ENCODE results near the gene THUMPD3.

The THUMPD3 gene

DNA sequence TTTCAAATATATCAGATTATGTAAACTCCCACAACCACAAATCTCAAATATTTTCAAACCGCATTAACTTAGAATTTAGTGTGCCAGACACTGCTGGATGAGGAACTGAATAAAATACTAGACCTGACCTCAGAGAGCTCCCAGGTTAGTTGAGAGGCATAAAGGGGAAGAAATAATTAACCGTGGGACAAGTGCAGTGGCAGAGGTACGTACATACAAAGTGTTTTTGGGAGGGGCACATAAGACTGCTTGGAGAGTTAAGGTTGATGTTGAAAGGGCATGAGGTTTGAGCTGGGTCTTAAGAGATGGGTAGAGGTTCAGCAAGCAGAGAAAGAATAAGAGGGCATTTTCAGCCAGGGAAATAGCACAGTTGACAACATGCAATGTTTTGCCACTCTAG is 17.2 kb downstream of the THUMPD3 start:
- no peak for TF ChIP-seq ESRRG (CRISPR knock-in tag; IDR thresholded peaks at IDR 0.05)
- no peak for TF ChIP-seq ZNF8 (CRISPR knock-in tag; IDR thresholded peaks at IDR 0.05)
- no peak for TF ChIP-seq TCF4 (CRISPR knock-in tag; IDR thresholded peaks at IDR 0.05; ENCODE audit: borderline replicate concordance)
- TF ChIP-seq, protein P1, sequence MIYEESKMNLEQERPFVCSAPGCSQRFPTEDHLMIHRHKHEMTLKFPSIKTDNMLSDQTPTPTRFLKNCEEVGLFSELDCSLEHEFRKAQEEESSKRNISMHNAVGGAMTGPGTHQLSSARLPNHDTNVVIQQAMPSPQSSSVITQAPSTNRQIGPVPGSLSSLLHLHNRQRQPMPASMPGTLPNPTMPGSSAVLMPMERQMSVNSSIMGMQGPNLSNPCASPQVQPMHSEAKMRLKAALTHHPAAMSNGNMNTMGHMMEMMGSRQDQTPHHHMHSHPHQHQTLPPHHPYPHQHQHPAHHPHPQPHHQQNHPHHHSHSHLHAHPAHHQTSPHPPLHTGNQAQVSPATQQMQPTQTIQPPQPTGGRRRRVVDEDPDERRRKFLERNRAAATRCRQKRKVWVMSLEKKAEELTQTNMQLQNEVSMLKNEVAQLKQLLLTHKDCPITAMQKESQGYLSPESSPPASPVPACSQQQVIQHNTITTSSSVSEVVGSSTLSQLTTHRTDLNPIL (CRISPR knock-in tag; IDR thresholded peaks at IDR 0.05; ENCODE audit: low read depth): no peak
- no peak for TF ChIP-seq OSR1 (CRISPR knock-in tag; IDR thresholded peaks at IDR 0.05)
- TF ChIP-seq, protein P2, sequence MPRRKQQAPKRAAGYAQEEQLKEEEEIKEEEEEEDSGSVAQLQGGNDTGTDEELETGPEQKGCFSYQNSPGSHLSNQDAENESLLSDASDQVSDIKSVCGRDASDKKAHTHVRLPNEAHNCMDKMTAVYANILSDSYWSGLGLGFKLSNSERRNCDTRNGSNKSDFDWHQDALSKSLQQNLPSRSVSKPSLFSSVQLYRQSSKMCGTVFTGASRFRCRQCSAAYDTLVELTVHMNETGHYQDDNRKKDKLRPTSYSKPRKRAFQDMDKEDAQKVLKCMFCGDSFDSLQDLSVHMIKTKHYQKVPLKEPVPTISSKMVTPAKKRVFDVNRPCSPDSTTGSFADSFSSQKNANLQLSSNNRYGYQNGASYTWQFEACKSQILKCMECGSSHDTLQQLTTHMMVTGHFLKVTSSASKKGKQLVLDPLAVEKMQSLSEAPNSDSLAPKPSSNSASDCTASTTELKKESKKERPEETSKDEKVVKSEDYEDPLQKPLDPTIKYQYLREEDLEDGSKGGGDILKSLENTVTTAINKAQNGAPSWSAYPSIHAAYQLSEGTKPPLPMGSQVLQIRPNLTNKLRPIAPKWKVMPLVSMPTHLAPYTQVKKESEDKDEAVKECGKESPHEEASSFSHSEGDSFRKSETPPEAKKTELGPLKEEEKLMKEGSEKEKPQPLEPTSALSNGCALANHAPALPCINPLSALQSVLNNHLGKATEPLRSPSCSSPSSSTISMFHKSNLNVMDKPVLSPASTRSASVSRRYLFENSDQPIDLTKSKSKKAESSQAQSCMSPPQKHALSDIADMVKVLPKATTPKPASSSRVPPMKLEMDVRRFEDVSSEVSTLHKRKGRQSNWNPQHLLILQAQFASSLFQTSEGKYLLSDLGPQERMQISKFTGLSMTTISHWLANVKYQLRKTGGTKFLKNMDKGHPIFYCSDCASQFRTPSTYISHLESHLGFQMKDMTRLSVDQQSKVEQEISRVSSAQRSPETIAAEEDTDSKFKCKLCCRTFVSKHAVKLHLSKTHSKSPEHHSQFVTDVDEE (CRISPR knock-in tag; IDR thresholded peaks at IDR 0.05): no peak
- ATAC-seq: no peak

DNA sequence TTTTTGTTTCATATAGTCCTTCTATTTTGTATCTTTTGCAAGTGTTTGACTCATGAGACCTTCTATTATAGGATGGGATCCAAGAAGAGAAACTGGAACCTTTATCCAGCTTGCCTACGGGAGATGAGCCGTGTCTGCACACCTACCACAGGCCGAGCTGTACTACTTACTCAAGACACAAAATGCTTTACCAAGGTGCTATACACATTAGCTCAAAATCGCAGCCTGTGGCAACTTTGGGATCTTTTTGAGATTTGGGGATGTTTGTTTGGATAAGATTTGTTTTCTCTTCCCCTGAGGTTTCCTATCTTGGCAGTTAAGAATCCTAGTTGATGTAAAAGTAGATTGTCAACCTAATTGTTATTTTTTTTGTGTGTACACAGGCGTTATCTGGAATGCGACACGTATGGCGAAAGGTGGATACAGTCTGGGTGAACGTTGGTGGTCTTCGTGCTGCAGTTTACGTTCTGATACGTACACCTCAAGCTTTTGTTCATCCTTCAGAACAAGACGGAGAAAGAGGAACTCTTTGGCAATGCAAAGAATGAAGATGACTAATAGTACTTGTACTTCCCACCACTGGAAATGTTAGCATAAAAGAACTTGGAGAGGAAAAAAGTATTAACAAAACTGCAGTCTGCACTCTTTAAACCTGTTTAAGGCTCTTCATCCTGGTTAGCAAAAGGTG is 21.4 kb downstream of the THUMPD3 start:
- TF ChIP-seq TOX (CRISPR knock-in tag; IDR thresholded peaks at IDR 0.05; ENCODE audit: borderline replicate concordance) (no peak), ZNF565 (CRISPR knock-in tag; conservative IDR thresholded peaks at IDR 0.05; ENCODE audit: low read depth) (no peak), ZFP3 (CRISPR knock-in tag; IDR thresholded peaks at IDR 0.05) (no peak), SNAI2 (CRISPR knock-in tag; IDR thresholded peaks at IDR 0.05) (no peak), ZC3H10 (CRISPR knock-in tag; IDR thresholded peaks at IDR 0.05) (no peak), ISL1 (CRISPR knock-in tag; IDR thresholded peaks at IDR 0.05) (no peak), TCF4 (CRISPR knock-in tag; IDR thresholded peaks at IDR 0.05; ENCODE audit: borderline replicate concordance) (no peak), RARB (CRISPR knock-in tag; IDR thresholded peaks at IDR 0.05) (no peak), ZNF8 (CRISPR knock-in tag; IDR thresholded peaks at IDR 0.05) (no peak)
- TF ChIP-seq, protein P2 (CRISPR knock-in tag; IDR thresholded peaks at IDR 0.05): no peak
- TF ChIP-seq, protein P3, sequence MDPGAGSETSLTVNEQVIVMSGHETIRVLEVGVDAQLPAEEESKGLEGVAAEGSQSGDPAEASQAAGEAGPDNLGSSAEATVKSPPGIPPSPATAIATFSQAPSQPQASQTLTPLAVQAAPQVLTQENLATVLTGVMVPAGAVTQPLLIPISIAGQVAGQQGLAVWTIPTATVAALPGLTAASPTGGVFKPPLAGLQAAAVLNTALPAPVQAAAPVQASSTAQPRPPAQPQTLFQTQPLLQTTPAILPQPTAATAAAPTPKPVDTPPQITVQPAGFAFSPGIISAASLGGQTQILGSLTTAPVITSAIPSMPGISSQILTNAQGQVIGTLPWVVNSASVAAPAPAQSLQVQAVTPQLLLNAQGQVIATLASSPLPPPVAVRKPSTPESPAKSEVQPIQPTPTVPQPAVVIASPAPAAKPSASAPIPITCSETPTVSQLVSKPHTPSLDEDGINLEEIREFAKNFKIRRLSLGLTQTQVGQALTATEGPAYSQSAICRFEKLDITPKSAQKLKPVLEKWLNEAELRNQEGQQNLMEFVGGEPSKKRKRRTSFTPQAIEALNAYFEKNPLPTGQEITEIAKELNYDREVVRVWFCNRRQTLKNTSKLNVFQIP (CRISPR knock-in tag; IDR thresholded peaks at IDR 0.05; ENCODE audit: borderline replicate concordance, low read depth): no peak
- ATAC-seq: peak; percentile 13

DNA sequence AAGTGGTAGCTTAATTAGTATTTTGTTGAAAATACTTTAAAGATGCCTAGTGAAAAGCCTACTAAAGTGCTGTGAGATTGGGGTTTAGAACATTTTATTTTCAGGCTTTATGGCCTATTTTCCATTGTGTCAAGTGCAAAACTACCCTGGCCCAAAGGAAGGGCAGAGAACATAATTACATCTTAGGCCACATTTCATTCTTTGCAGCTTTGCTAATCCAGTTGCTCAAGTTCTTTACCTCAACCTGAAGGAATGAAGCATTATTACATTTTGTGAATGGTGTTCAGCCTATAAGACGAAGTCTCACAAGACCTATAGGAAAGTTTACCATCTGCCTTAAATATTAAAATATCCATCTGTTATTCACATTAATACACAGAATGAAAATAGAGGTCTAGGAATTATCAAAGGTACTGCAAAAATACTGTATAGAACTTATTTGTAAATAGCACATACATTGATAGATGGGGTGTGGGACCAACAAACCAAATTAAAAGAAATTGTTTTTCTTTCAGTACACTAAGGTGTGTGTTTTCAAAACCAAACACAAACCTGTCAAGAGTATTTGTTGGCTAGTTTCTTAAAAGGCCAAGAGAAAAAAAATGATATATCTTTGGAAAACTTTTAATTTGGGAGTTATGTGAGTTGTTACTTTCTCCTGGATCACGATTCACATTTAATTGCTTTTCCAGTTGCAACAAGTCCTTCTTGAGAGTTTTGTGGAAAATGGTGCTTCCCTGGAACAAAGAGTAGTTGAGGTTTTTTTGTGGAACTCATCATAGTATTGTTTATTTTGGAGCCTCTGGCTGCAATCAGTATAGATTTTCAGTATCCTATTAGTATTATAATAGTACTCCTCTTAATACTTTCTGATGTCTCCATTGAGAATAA is 22.6 kb downstream of the THUMPD3 start:
- ATAC-seq: no peak
- TF ChIP-seq TOX (CRISPR knock-in tag; IDR thresholded peaks at IDR 0.05; ENCODE audit: borderline replicate concordance) (no peak), ZFP3 (CRISPR knock-in tag; IDR thresholded peaks at IDR 0.05) (no peak), ESRRG (CRISPR knock-in tag; IDR thresholded peaks at IDR 0.05) (no peak), SNAI2 (CRISPR knock-in tag; IDR thresholded peaks at IDR 0.05) (no peak), ZFP30 (CRISPR knock-in tag; IDR thresholded peaks at IDR 0.05) (no peak), RARB (CRISPR knock-in tag; IDR thresholded peaks at IDR 0.05) (no peak), ZNF8 (CRISPR knock-in tag; IDR thresholded peaks at IDR 0.05) (no peak), CSDC2 (CRISPR knock-in tag; IDR thresholded peaks at IDR 0.05) (no peak), PPARA (CRISPR knock-in tag; IDR thresholded peaks at IDR 0.05; ENCODE audit: borderline replicate concordance) (no peak), ZNF565 (CRISPR knock-in tag; conservative IDR thresholded peaks at IDR 0.05; ENCODE audit: low read depth) (no peak)
- TF ChIP-seq, protein P1 (CRISPR knock-in tag; IDR thresholded peaks at IDR 0.05; ENCODE audit: low read depth): no peak
- TF ChIP-seq, protein P3 (CRISPR knock-in tag; IDR thresholded peaks at IDR 0.05; ENCODE audit: borderline replicate concordance, low read depth): no peak
- TF ChIP-seq, protein P4, sequence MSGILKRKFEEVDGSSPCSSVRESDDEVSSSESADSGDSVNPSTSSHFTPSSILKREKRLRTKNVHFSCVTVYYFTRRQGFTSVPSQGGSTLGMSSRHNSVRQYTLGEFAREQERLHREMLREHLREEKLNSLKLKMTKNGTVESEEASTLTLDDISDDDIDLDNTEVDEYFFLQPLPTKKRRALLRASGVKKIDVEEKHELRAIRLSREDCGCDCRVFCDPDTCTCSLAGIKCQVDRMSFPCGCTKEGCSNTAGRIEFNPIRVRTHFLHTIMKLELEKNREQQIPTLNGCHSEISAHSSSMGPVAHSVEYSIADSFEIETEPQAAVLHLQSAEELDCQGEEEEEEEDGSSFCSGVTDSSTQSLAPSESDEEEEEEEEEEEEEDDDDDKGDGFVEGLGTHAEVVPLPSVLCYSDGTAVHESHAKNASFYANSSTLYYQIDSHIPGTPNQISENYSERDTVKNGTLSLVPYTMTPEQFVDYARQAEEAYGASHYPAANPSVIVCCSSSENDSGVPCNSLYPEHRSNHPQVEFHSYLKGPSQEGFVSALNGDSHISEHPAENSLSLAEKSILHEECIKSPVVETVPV (CRISPR knock-in tag; IDR thresholded peaks at IDR 0.05): no peak
